IPS DF 19.7 (cell line): ENCODE data around the gene SYT2.
A peak's percentile ranks its signal among the peaks of the same experiment; 100 is the strongest.
"Not testable (repeated sequence)": the region's sequence is repeated elsewhere in the genome, so short reads cannot be mapped to it uniquely, and the experiment has no call there.

ENCODE experiments used
- DNase-seq: peaks from one replicate; pipeline ENCODE4 v3.0.0-alpha.2; 2013; ENCODE audit warnings: low read depth, low spot score

The SYT2 gene

GRCh38 chr1:202624088-202624780 lies 86.0 kb downstream of the SYT2 start:
- DNase-seq, result no peak

GRCh38 chr1:202623476-202623875 lies 86.8 kb downstream of the SYT2 start:
- DNase-seq, result not testable (repeated sequence)

DNA sequence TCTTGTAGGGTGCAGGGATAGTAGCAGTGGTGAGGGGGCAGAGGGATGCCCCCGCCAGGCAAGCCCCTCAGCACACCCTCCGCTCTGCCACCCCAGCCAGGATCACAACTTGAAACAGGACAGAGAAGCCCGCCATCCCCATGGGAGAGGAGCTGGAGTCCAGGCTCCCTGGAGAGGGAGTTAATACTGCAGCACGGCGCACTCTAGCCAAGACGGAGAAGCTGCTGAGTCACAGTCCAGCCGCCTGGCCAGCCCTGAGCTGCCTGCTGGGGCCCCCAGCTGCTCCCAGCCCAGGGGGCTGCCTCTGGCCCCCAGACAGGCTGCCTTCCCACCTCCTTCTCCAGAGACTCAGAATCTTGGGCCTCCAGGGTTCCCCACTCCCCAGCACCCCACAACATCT lies 87.2 kb downstream of the SYT2 start:
- no peak for DNase-seq

DNA sequence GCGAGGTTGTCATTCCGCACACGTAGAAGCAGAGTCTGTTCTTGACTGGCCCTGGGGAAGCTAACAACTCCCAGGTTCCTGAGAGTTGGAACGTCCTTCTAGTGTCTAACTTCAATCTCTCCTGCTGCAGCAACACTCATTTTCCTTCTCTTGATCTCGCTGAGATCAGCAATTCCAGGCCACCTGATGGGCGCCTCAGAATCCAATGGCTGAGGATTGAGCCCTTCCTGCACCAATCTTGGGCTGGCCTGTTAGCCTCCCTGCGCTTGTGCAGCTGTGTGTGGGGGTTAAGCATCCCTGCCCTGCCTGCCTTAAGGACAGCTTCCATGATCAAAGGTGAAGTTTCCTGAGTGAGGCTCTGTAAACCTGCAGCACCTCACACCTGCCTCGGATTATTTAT lies 87.9 kb downstream of the SYT2 start:
- DNase-seq, result no peak

DNA sequence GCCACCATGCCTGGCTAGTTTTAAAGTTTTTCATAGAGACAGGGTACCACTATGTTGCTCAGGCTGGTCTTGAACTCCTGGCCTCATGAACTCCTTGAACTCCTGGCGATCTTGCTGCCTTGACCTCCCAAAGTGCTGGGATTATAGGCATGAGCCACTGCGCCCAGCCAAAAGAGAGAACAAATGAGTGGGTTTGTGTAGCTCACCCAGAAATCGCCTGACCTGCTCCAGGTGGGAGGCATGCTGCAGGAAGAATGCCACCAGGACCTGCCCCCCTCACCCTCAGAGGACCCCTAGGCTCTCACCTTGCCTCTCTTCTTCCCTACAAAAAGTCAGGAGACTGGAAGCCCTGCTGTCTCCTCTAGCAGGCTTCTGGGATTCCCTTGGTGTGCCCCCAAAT lies 88.8 kb downstream of the SYT2 start:
- DNase-seq, result no peak

DNA sequence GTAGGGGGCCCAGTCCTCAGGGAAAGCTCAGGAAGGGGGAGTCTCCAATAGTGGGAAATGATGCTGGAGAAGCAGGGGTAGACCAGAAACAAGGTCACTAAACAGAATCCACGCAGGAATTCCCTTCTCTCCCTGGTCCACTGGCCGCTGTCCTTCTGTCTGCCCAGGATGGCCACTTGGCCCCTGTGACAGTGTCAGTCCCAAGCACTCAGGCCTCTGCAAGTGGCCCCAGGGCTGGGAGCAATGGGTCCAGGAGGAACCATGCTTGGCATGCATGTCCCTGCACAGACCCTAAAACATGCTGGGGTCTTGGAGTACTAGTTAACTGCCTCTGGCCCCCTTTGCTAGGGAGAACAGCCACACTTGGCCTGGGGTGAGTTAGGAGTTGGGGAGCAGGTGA lies 90.2 kb downstream of the SYT2 start:
- DNase-seq, result not testable (repeated sequence)

DNA sequence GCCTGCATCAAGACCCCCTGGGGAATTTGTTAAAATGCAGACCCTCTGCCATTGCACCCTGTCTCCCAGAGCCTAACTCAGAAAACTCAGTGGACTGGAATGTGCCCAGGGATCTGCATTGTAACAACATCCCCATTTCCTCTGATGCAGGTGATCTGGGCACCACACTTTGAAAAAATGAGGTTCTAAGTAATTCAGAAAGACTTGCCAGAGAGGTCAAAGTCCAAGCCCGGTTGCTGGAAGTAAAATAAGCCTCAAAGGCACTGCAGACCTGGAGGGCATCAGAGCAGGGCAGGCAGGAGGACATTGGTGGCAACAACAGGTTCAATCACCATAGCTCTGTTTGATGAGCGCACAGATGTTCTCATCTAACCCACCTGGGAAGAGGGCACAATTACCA lies 90.7 kb downstream of the SYT2 start:
- no peak for DNase-seq

DNA sequence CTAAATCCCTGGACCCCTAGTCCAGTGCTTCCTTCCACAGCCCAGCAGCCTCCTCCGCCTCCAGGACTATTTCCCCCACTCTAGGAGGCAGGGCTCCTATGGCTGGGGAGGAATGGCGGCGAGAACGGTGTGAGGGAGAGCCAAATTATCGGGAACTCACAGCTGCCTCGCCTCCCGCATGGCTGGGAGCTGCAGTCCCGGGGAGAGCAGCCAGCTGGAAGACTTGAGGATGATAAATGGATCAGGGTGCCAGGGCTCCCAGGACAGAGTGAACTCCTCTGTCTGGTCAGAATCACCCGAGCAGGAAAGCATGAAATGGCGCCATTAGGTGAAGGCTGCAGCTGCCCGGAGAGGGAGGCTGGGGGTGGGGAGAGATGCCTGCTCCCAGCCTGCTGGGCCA lies 91.2 kb downstream of the SYT2 start:
- not testable (repeated sequence) for DNase-seq

DNA sequence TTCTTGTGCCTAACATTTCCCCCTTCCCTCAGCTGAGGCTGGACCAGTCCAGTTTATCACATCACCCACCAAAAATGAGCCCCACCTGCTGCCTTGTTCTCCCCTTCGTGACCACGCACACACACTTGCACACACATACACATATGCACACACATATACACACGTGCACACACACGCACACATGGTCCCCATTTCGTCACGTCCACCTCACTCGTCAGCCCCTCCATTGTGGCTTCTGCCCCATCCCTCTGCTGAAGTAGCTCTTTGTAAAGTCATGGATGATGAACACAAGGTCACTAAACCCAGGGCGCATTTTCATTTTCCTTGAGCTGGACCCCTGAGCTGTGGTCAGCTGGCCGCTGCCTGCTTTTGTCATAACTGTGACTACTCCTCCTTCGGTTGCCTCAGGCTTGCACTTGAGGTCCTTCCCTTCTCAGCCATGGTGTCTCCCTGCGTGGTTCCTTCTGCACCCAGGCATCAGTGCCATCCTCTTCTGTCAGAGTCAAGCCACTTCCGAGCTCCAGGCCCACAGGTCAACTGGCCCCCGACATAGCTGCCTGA lies 93.8 kb downstream of the SYT2 start:
- DNase-seq, result no peak

DNA sequence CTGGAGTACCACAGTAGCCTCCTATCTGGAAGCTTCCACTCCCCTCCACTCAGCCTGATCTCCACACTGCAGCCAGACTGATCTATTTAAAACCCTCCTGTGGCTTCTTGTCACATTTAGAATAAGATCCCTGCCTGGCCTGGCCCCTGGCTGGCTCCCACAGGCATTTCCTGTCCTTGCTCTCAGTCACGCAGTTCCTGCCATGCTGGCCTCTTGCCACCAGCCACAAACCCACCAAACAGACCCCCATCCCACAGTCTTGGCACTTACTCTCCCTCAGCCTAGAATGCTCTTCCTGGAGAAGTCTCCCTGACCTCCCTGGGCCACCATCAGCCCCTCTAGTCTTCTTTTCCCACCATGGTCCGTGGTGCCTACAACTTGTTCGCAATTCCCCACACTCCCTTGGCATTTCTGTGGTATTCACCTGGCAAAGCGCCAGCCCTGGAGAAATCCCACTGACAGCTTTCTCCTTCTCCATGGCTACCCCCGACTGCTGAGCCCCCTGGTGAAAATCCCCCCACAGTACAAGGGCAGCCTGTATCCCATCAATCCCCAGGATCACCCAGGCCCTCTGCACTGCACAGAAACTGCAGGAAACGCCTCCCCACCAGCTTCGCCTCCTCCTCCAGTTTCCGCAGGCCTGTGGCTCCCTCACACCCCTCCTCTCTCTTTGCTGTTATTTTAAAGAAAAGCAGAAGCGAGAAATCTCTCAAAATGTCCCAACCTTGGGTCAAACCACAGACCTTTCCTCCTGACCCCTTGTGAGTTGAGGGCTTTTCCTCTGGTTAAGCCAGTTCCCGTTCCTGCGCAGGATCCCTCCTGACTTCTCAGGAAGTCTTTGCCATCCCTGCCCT lies 94.5 kb downstream of the SYT2 start:
- no peak for DNase-seq

GRCh38 chr1:202615208-202615500 lies 95.1 kb downstream of the SYT2 start:
- DNase-seq, result not testable (repeated sequence)

GRCh38 chr1:202614363-202615207 lies 95.7 kb downstream of the SYT2 start:
- not testable (repeated sequence) for DNase-seq

DNA sequence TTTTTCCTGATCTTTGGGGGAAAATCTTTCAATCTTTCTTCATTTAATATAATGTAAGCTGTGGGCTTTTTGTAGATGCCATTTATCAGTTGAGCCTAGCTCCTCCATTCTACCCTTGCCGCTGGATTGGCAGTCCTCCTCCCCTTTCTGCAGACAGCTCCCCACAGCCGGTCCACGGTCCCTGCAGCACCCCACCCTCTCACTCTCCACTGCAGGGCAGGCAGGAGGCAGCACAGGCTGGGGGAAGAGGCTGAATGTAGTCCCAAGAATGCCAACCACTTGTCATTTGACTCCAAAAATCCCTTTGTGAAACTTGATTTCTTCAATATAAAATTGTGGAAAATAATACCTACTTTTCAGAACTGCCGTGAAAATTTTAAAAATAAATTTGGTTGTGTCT lies 96.7 kb downstream of the SYT2 start:
- no peak for DNase-seq

- not testable (repeated sequence) for DNase-seq
Observed at GRCh38 chr1:202612036-202612435, 98.2 kb downstream of the SYT2 start.

DNA sequence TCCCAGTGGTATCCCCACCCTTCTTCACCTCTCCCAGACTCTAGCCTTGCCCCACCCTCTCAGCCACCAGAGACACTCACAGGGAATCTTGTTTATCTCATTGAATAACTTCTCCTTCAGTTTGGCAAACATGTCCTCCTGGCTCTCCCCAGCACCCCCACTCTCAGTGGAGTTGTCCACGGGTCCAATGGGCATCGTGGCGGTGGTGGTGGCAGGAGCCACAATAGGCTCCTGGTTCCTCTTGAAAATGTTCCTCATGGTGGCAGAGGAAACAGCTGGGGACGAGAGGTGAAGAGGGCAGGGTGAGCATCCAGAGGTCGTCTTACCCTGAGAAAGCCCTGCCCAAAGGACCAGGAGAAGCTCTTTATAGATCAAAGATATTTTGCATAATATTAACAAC lies 104.7 kb downstream of the SYT2 start:
- no peak for DNase-seq

DNA sequence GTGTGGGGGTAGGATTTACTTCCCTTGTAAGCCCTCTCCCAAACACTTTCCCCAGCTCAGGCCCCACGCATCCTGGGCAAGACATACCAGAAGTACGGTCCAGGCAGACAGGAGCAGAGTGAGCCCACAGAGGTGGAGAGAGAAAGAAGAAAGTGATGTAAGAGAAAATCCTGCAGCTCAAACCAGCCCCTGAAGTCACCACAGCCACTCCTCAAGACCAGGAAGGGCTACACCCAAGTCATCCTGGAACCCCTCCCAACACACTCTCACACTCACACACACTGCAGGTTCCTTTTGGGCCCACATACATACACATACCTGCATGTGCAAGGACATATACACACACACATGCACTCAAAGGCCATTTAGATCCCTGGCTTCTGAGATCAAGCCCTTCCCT lies 106.8 kb downstream of the SYT2 start:
- DNase-seq, result no peak

- no peak for DNase-seq
Observed at GRCh38 chr1:202600432-202601041, 109.7 kb downstream of the SYT2 start.

DNA sequence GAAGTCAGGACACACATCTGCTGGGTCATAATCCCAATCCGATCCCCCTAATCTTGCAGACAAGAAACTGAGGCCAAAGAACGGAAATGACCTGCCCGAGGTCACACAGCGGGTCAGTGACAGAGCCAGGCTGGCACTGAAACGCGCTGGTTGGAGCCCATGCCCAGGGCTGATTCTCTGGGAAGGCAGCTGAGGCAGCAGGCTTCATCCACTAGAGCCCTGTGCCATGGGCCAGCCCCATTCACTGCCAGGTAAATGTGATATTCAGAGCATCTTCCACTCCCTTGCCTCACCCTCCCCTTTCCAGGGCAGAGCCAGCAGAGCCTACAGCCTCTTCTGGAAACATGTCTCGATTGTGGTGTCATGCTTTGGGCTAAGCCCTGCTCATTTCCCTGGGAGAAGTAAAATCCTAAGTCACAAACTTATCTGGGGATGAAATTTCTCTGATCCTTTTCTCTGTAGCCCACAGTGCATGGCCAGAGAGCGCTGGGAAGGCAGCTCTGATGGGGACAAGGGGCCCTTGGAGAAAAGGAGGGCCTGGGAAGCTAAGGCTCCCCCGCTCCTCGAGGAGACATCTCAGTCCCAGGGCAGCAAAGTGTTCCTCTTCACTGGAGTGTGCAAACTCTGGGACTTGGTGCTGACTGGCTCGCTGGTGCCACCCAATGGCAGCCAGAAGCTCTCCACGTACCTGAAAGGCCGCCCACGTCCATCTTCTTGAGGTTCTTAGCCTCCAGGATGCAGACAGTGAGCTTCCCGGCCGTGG lies 110.4 kb downstream of the SYT2 start:
- DNase-seq, result peak; percentile 50

DNA sequence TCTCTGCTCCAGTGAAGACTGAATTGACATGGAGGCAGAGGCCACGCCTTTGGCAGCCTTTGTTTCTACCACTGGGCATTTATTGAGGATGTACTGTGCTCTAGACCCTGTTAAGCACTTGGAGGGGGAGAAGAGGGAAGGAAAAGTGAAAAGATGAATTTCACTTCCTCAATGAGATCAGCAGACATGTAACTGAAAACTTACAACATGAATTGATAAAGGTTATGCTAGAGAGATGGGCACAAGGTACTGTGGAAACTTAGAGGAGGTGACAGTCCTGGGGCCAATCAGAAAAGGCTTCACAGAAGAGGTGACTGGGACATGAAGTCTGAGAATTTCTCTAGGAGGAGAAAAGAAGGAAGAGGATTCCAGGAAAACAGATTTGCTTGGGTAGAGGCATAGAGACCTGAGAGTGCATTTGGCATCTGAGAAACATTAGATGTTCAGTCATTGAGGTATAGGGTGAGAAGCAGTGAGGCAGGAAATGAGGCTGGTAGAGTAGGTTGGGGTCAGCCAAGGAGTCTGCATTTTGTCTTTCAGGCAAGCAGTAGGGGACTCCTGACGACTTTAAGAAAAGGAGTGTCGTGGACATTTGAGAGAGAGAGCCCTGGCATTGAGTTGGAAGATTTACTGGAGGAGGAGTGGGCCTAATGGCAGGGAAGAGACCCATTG lies 113.0 kb downstream of the SYT2 start:
- no peak for DNase-seq

- no peak for DNase-seq
Observed at GRCh38 chr1:202596638-202597037, 113.6 kb downstream of the SYT2 start.
